ENCODE results near the gene IL1F10.

- TF ChIP-seq ZNF274 (IDR thresholded peaks at IDR 0.05; ENCODE audit: borderline replicate concordance, extremely low read depth, low read length) (no peak), SIX5 (IDR thresholded peaks at IDR 0.05; ENCODE audit: low read depth, low read length) (no peak), CREB1 (IDR thresholded peaks at IDR 0.05) (no peak), CTCF (IDR thresholded peaks at IDR 0.05; ENCODE audit: control extremely low read depth in 1 of 3, insufficient read depth in 1 of 3, low read depth in 1 of 3, low read length in 3 of 3) (no peak), EZH2 (IDR thresholded peaks at IDR 0.05; ENCODE audit: low read depth, low read length, severe bottlenecking) (no peak), TEAD4 (IDR thresholded peaks at IDR 0.05; ENCODE audit: low read depth, low read length) (no peak), HDAC6 (IDR thresholded peaks at IDR 0.05; ENCODE audit: low read depth, low read length) (no peak), SP1 (IDR thresholded peaks at IDR 0.05; ENCODE audit: low read depth, low read length) (no peak), RFX5 (IDR thresholded peaks at IDR 0.05; ENCODE audit: borderline replicate concordance, low read depth, low read length) (no peak), EP300 (IDR thresholded peaks at IDR 0.05; ENCODE audit: borderline replicate concordance in 1 of 2, low read depth in 2 of 2, low read length in 2 of 2) (no peak), SUZ12 (IDR thresholded peaks at IDR 0.05; ENCODE audit: low read length) (no peak), POLR2A (IDR thresholded peaks at IDR 0.05; ENCODE audit: control extremely low read depth in 1 of 2, low read depth in 2 of 2, low read length in 2 of 2) (no peak), NANOG (IDR thresholded peaks at IDR 0.05; ENCODE audit: insufficient read depth, low read depth, low read length, poor library complexity, severe bottlenecking) (no peak)
Observed at GRCh38 chr2:113025737-113026136, 42.0 kb upstream of the IL1F10 start.
